GM12872 (cell line): Measurements from ENCODE around the gene SPOPL.

Experiments used
- TF ChIP-seq, protein P1 (sequence below): IDR thresholded peaks from 3 replicates; pipeline ENCODE4 v1.5.1; 2011; ENCODE audit warnings: low read depth, mild to moderate bottlenecking, low read length, moderate library complexity; ENCODE audit not compliant: insufficient read depth

SPOPL gene

DNA sequence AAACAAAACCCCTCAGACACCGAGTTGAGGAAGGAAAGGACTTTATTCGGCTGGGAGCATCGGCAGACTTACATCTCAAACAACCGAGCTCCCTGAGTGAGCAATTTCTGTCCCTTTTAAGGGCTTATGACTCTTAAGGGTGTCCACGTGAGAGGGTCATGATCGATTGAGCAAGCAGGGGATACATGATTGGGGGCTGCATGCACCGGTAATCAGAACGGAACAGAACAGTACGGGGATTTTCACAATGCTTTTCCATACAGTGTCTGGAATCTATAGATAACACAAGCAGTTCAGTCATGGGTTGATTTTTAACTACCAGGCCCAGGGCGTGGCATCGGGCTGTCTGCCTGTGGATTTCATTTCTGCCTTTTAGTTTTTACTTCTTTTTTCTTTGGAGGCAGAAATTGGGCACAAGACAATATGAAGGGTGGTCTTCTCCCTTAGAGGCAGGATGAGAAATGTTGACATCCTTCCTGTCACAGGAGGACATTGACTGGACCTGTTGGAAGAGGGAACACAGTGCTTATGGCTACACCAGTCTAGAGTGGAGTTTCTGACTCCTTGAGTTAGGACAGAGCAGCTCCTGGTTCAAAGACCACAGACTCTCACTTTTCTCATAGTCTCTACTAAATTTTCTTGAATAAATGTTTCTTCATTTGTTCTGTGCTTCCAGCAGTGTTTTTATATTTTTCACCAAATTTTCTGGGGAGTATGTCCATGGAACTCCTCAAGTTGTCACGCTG is 35.8 kb downstream of the SPOPL start:
- TF ChIP-seq, protein P1, sequence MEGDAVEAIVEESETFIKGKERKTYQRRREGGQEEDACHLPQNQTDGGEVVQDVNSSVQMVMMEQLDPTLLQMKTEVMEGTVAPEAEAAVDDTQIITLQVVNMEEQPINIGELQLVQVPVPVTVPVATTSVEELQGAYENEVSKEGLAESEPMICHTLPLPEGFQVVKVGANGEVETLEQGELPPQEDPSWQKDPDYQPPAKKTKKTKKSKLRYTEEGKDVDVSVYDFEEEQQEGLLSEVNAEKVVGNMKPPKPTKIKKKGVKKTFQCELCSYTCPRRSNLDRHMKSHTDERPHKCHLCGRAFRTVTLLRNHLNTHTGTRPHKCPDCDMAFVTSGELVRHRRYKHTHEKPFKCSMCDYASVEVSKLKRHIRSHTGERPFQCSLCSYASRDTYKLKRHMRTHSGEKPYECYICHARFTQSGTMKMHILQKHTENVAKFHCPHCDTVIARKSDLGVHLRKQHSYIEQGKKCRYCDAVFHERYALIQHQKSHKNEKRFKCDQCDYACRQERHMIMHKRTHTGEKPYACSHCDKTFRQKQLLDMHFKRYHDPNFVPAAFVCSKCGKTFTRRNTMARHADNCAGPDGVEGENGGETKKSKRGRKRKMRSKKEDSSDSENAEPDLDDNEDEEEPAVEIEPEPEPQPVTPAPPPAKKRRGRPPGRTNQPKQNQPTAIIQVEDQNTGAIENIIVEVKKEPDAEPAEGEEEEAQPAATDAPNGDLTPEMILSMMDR: no peak

DNA sequence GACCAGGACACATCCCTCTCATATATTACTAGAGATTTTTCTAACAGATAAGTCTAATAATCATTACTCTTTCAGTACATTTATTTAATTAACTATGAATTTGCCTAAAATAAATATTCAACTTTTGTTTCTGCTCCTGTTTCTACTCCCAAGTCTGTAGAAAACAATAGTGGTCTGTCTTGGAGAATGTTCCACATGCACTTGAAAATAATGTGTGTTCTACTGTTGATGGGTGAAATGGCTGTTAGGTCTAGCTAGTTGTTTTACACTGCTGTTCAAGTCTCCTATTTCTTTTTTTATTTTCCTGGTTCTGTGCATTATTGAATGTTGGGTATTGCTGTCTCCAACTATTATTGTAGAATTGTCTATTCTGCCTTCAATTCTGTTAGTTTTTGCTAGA is 47.2 kb downstream of the SPOPL start:
- TF ChIP-seq, protein P1: no peak

DNA sequence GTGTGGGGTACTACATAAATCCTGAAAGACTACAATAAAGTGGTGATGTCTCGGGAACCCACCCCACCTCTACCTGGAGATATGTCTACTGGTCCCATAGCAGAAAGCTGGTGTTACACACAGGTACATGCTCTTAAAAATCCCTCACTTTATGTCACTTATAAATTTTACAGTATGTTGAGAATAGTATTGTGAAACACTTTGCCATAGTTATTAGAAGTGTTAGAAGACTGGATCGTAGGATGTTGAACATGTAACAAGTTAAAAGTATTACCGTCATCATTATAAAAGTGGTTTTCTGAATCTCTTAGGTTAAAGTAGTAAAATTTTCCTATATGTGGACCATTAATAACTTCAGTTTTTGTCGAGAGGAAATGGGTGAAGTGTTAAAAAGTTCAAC is 48.6 kb downstream of the SPOPL start:
- TF ChIP-seq, protein P1: no peak

DNA sequence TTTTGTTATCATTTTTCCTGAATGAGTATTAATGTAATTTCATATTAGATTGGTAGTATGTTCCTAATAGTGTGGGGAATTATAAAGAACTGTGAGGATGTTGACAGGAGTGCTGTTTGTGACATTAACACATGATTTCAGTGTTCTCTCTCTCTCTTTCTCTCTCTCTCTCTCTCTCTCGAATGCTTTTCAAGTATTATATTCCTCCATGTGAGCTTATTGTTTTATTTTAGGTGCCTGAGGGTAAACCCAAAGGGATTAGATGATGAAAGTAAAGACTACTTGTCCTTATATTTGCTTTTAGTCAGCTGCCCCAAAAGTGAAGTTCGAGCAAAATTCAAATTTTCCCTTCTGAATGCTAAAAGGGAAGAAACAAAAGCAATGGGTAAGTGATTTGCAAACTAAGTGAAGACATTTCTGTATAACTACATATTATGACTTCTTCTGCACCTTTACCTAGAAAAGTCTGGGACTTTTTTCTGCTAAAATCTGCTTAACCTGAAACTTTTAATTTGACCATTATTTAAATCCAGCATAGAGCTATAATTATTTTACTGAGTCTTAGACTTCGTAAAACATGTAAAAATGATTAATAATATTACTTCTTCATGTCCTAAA is 49.2 kb downstream of the SPOPL start:
- TF ChIP-seq, protein P1: no peak

DNA sequence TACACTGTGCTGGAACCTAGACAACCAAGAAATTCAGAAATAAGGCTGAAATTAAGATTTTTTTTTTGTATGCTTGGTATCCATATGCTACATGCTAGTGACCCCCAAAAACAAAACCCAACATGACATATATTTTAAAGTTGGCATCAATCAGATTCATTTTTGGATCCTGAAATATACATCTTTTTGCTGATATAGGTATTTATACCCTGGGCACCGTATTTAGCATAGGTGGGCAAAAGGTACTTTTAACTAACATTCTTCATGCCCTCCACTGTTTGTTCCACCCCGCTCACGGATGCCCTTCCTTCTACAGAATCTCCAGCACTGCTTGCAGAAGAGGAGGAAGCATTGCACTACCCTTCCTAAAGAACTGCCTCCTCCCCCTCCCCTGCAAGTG is 52.6 kb downstream of the SPOPL start:
- TF ChIP-seq, protein P1: no peak

DNA sequence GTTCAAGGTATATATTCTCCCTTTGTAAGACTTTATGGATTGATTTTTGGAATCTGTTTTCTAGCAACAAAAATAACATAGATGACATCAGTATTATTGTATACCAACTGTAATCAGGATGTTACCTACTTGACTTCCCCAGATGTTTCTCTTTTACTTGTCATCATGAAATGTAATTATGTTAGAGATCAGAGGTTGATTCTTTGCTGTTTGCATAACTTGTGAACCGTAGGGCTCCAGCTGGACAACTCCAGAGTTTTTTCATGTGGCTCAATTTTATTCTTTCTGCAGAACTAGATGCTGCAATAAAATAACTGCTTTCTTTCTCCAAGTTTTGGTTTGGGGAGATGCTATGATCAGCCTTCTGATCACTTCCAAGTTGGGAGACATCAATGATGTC is 58.1 kb downstream of the SPOPL start:
- TF ChIP-seq, protein P1: no peak

DNA sequence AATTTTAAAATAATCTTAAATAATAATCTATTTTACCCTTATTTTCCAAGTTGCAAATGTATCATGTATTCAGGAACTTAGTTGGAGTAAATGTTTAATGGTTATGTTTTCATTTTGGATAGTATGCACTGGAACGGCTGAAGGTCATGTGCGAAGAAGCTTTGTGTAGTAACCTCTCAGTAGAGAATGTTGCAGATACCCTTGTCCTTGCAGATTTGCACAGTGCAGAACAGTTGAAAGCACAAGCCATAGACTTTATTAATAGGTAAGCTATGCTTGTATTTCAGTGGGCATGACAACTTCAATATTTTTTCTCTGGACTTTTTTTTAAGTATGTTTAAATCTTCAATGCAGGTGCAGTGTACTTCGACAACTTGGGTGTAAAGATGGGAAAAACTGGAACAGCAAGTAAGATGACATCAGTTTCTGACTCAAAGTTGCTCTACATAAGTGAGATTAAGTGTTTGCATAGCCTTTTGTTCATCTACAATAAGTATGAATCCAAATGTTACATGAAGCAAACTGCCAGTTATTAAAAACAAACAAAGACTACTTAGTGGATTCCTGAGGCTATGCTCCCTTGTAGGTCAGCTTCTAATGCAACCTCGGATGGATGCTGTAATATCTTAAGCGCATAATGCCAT is 63.1 kb downstream of the SPOPL start:
- TF ChIP-seq, protein P1: no peak
